Measurements from ENCODE around the gene DAD1. TPM values are rescaled to one million over a fixed set of nuclear protein-coding genes. Genes with fewer than 3 reads are reported as not detected.

DAD1 gene
- total RNA-seq, 2 experiments from 2014 or later: 124 to 148 TPM

- H3K27ac Mint-ChIP-seq: peak overlapping the region; percentile 98
- H3K9me3 Mint-ChIP-seq: no peaks in the 10 kb centered on the region
- no peak for DNase-seq
- ATAC-seq (ENCODE audit: low read depth): no peak
- H3K4me3 Mint-ChIP-seq: peak overlapping the region; percentile 99
- H3K27me3 Mint-ChIP-seq: no peaks in the 10 kb centered on the region
- peaks cover 88% of the 10 kb centered on the region for H3K36me3 Mint-ChIP-seq
- H3K4me1 Mint-ChIP-seq: peaks cover 76% of the 10 kb centered on the region
- POLR2A ChIA-PET: interaction anchor here (0.7 to 32.0 kb wide), 12 partner anchors 7 to 880 kb away, joined by 3 to 652 read pairs (median 10); no protein-coding TSS in a partner anchor
Observed at GRCh38 chr14:22522466-22522957, 66.5 kb downstream of the DAD1 start.

DNA sequence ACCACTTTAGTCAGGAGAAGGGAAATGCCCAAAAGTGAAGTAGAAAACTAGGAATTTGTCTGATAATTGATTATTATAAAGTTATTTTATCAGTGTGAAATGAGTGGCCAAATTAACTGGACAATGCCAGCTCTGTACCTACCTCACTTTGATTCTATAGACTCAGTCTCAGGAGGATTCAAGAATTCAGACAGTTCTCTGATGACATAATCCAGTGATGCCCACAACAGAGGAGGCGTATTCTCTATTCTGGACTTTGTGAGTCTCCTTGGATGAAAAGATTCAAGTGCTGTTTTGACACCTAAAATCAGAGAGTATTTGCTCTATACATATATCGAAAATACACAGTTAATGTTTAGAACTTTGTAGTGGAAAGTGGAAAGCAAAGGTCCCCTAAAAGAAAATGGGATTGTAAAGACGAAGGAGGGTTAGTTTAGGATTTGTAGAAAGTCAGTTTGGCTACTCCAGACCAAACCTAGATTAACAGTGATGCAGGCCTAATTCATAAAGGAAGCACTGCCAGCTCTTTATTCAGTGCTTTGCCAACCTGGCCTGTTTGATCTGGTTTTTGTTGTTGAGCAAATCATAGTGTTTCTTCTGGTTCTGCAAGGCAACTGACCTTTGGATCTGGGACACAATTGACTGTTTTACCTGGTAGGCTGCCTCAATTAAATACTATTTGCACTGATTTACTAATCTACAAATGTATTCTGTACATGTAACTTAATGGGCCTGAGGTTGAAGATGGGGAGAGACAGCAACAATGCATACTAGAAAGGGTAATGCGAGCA, 67.4 kb downstream of the DAD1 start:
- Mint-ChIP-seq H3K4me1 (peaks cover 76% of the 10 kb centered on the region), H3K27ac (peak overlapping the region; percentile 98), H3K36me3 (peaks cover 88% of the 10 kb centered on the region), H3K27me3 (no peaks in the 10 kb centered on the region), H3K4me3 (peak overlapping the region; percentile 99), H3K9me3 (no peaks in the 10 kb centered on the region)
- POLR2A ChIA-PET: interaction anchor here (0.8 to 32.0 kb wide), 11 partner anchors 8 to 542 kb away, joined by 3 to 652 read pairs (median 15); no protein-coding TSS in a partner anchor
- no peak for ATAC-seq (ENCODE audit: low read depth)
- no peak for DNase-seq

- ATAC-seq (ENCODE audit: low read depth) (no peak), DNase-seq (no peak)
- POLR2A ChIA-PET: interaction anchor here (0.6 to 32.0 kb wide), 11 partner anchors 9 to 30 kb away, joined by 3 to 652 read pairs (median 21); no protein-coding TSS in a partner anchor
- Mint-ChIP-seq H3K4me3 (peak overlapping the region; percentile 99), H3K4me1 (peaks cover 75% of the 10 kb centered on the region), H3K36me3 (peaks cover 87% of the 10 kb centered on the region), H3K9me3 (no peaks in the 10 kb centered on the region), H3K27ac (peak overlapping the region; percentile 98), H3K27me3 (no peaks in the 10 kb centered on the region)
Observed at GRCh38 chr14:22520796-22521195, 68.2 kb downstream of the DAD1 start.

DNA sequence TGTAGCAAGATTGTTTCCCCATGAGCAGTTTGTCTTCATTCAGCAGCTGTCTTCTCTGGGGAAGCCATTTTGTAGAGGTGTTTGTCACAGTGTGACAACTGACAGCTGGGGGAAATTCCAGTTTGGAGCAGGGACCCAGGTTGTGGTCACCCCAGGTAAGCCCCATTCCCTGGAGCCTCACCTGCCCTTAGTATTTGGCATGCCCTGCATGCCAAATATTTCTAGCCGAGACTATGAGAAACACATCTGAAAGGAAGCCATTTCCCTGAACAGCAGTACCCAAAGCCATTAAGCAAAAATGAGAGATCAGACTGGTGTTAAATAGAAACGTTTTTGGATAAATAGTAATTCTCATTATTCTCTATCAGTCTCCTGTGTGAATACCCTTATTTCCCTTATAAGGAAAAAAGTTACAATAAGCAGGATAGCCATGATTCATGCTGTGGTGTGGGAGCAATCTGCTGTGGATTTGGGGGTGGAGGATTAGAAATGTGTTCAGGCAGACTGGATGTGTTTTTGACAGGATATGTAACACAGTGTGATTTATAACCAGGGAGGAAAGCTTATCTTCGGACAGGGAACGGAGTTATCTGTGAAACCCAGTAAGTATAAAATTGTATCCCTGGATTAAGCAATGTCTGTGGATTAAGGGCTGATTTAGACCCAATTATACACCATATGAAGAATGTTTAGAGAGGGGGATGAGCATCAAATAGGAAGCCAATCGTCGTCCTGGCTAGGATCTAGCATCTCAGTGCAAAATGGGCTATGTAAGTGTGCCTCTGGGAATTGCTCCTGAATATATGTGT, 68.9 kb downstream of the DAD1 start:
- POLR2A ChIA-PET: interaction anchor here (0.6 to 32.0 kb wide), 12 partner anchors 9 to 877 kb away, joined by 3 to 652 read pairs (median 6); no protein-coding TSS in a partner anchor
- no peaks in the 10 kb centered on the region for H3K9me3 Mint-ChIP-seq
- DNase-seq (no peak), ATAC-seq (ENCODE audit: low read depth) (no peak)
- H3K27ac Mint-ChIP-seq: peak overlapping the region; percentile 98
- peaks cover 74% of the 10 kb centered on the region for H3K4me1 Mint-ChIP-seq
- peaks cover 88% of the 10 kb centered on the region for H3K36me3 Mint-ChIP-seq
- no peaks in the 10 kb centered on the region for H3K27me3 Mint-ChIP-seq
- peak overlapping the region; percentile 99 for H3K4me3 Mint-ChIP-seq

DNA sequence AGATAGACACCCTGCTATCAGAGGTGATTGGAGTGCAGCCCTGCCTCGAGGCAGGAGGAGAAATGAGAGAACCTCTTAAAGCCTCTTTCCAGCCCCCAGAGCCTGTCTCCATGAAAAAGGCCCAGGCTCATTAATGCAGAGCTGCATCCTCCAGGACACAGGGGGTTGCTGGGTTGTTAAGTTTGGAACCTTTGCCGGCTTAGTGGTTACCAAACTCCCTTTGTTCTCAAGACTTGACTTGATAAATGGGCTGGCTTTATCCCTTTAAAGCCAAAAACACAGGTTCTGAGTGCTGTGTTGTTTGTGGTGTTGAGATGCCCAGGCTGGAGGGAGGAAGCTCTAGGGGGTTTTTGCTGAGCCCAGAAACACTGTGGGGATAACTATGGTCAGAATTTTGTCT, 71.0 kb downstream of the DAD1 start:
- Mint-ChIP-seq H3K27ac (peak overlapping the region; percentile 98), H3K36me3 (peaks cover 82% of the 10 kb centered on the region), H3K4me3 (peak overlapping the region; percentile 99), H3K9me3 (no peaks in the 10 kb centered on the region), H3K4me1 (peaks cover 64% of the 10 kb centered on the region), H3K27me3 (no peaks in the 10 kb centered on the region)
- DNase-seq (no peak), ATAC-seq (ENCODE audit: low read depth) (peak; percentile 9)
- POLR2A ChIA-PET: interaction anchor here (0.8 to 32.0 kb wide), 16 partner anchors 10 to 413 kb away, joined by 3 to 652 read pairs (median 6); no protein-coding TSS in a partner anchor

DNA sequence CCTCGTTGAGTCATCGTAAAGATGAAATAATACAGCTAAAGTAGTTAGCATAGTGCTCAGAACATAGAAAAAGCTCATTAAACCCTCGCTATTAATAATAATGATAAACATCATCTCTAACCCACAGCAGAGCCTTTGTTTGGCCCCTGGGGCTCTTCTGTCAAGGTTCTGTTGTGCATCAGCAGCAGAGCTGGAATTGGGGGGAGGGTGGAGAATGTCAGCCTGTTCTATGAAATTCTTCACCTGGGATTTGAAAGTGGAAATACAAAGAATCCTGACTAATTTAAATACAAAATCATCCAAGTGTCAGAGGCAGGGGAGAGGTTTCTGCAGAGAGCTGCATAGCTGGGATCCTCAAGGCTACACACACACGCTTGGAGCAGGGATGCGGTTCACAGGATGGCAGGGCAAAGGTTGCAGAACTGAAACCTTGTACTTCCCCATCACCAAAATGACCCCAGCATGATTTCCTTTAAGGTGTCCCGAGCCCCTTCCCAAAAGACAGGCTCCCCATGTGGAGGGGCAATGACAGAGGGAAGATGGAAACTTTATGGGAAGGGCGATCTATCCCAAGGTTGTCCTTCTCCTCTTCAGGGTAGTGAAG, 71.8 kb downstream of the DAD1 start:
- DNase-seq (no peak), ATAC-seq (ENCODE audit: low read depth) (no peak)
- POLR2A ChIA-PET: interaction anchor here (0.9 to 32.0 kb wide), 15 partner anchors 9 to 447 kb away, joined by 3 to 652 read pairs (median 4); no protein-coding TSS in a partner anchor
- peaks cover 63% of the 10 kb centered on the region for H3K4me1 Mint-ChIP-seq
- H3K27me3 Mint-ChIP-seq: no peaks in the 10 kb centered on the region
- peak overlapping the region; percentile 98 for H3K27ac Mint-ChIP-seq
- peak overlapping the region; percentile 99 for H3K4me3 Mint-ChIP-seq
- H3K9me3 Mint-ChIP-seq: no peaks in the 10 kb centered on the region
- peaks cover 81% of the 10 kb centered on the region for H3K36me3 Mint-ChIP-seq

DNA sequence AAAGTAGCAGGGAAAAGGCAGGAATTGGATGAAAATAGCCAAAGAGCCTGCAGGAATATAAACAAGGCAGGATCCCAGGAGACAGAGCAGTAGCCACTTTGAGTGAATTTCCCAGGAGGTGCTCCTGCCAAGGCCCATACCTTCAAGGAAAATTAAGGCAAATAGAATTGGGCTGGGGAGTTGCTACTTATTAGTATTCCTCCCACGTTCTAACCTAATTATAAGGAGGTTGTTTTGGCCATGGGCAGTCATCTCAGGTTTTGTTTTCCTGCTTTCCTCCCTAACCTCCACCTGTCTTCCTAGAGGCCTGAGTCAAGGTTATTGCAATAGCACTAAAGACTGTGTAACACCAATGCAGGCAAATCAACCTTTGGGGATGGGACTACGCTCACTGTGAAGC, 73.1 kb downstream of the DAD1 start:
- ATAC-seq (ENCODE audit: low read depth): no peak
- no peaks in the 10 kb centered on the region for H3K27me3 Mint-ChIP-seq
- H3K4me1 Mint-ChIP-seq: peaks cover 63% of the 10 kb centered on the region
- H3K4me3 Mint-ChIP-seq: peak overlapping the region; percentile 99
- H3K27ac Mint-ChIP-seq: peak overlapping the region; percentile 98
- H3K9me3 Mint-ChIP-seq: no peaks in the 10 kb centered on the region
- POLR2A ChIA-PET: interaction anchor here (1.0 to 32.0 kb wide), 12 partner anchors 9 to 592 kb away, joined by 3 to 652 read pairs (median 6); no protein-coding TSS in a partner anchor
- peaks cover 84% of the 10 kb centered on the region for H3K36me3 Mint-ChIP-seq
- DNase-seq: no peak

Other genes starting within 250 kb of the DAD1 start
- 10 to 100 TPM; 13.0 to 17.9 TPM for gene ABHD4, start 9.1 kb upstream of the DAD1 start, total RNA-seq
- gene OR6J1, start 55.1 kb upstream of the DAD1 start, total RNA-seq: not detected
- 100 to 1,000 TPM; 127 to 130 TPM for gene OXA1L, start 177.5 kb upstream of the DAD1 start, total RNA-seq
- 1 to 10 TPM in 1 of 2 experiments, under 1 TPM in 1; 0.89 to 2.5 TPM for gene SLC7A7, start 226.2 kb upstream of the DAD1 start, total RNA-seq
- gene MRPL52, start 240.7 kb upstream of the DAD1 start, total RNA-seq: 10 to 100 TPM; 76.6 to 86.5 TPM
- gene MMP14, start 247.4 kb upstream of the DAD1 start, total RNA-seq: 1 to 10 TPM; 3.1 to 4.9 TPM